ENCODE data around the gene NAT9.

NAT9 gene

GRCh38 chr17:74779948-74780400, 3.8 kb upstream of the NAT9 start:
- DNase-seq (ENCODE audit: low read depth), result no peak

- no peak for DNase-seq (ENCODE audit: low read depth)
Measured at GRCh38 chr17:74779501-74779900, 3.4 kb upstream of the NAT9 start.

- no peak for DNase-seq (ENCODE audit: low read depth)
Measured at GRCh38 chr17:74778960-74779359, 2.8 kb upstream of the NAT9 start.

- no peak for DNase-seq (ENCODE audit: low read depth)
Measured at GRCh38 chr17:74777901-74778515, 1.9 kb upstream of the NAT9 start.

- DNase-seq (ENCODE audit: low read depth), result no peak
Measured at GRCh38 chr17:74776990-74777389, 845 bp upstream of the NAT9 start.

- DNase-seq (ENCODE audit: low read depth), result no peak
Measured at GRCh38 chr17:74775409-74776043, 619 bp downstream of the NAT9 start.

- no peak for DNase-seq (ENCODE audit: low read depth)
Measured at GRCh38 chr17:74773871-74774286, 2.3 kb downstream of the NAT9 start.

GRCh38 chr17:74773414-74773813, 2.7 kb downstream of the NAT9 start:
- DNase-seq (ENCODE audit: low read depth), result no peak

- no peak for DNase-seq (ENCODE audit: low read depth)
Measured at GRCh38 chr17:74772053-74772452, 4.1 kb downstream of the NAT9 start.

GRCh38 chr17:74771319-74771914, 4.7 kb downstream of the NAT9 start:
- DNase-seq (ENCODE audit: low read depth), result no peak

GRCh38 chr17:74770498-74771318, 5.4 kb downstream of the NAT9 start:
- DNase-seq (ENCODE audit: low read depth), result no peak

- DNase-seq (ENCODE audit: low read depth), result no peak
Measured at GRCh38 chr17:74769856-74770497, 6.2 kb downstream of the NAT9 start.

GRCh38 chr17:74769266-74769855, 6.8 kb downstream of the NAT9 start:
- no peak for DNase-seq (ENCODE audit: low read depth)

- no peak for DNase-seq (ENCODE audit: low read depth)
Measured at GRCh38 chr17:74768763-74769114, 7.4 kb downstream of the NAT9 start.

GRCh38 chr17:74768069-74768762, 7.9 kb downstream of the NAT9 start:
- DNase-seq (ENCODE audit: low read depth), result peak; percentile 77

GRCh38 chr17:74767111-74767516, 9.0 kb downstream of the NAT9 start:
- no peak for DNase-seq (ENCODE audit: low read depth)

- DNase-seq (ENCODE audit: low read depth), result no peak
Measured at GRCh38 chr17:74766413-74766812, 9.7 kb downstream of the NAT9 start.

GRCh38 chr17:74764751-74765286, 11.3 kb downstream of the NAT9 start:
- no peak for DNase-seq (ENCODE audit: low read depth)

GRCh38 chr17:74763565-74764387, 12.4 kb downstream of the NAT9 start:
- no peak for DNase-seq (ENCODE audit: low read depth)

- DNase-seq (ENCODE audit: low read depth), result no peak
Measured at GRCh38 chr17:74761931-74762330, 14.2 kb downstream of the NAT9 start.
